Upper lobe of right lung (tissue), 1 donor: Measurements from ENCODE around the gene SNRNP25. TPM values are rescaled to one million over a fixed set of nuclear protein-coding genes. Genes with fewer than 3 reads are reported as not detected.
"Not testable (repeated sequence)": the region's sequence is repeated elsewhere in the genome, so short reads cannot be mapped to it uniquely, and the experiment has no call there.

Source experiments
- ATAC-seq: fragments of 200-7000 bp; cut with Tn5 transposase; one replicate; pipeline ENCODE4 v1.9.1; 2020; ENCODE audit warnings: mild to moderate bottlenecking, moderate library complexity
- DNase-seq: peaks from one replicate; pipeline ENCODE4 v3.0.0-alpha.2; 2020
- H3K27ac ChIP-seq: fragments of 200-600 bp; one replicate; pipeline ENCODE4 v1.8.0; 2022
- H3K27me3 ChIP-seq: fragments of 200-600 bp; one replicate; pipeline ENCODE4 v1.8.0; 2022; ENCODE audit warnings: mild to moderate bottlenecking
- H3K36me3 ChIP-seq: fragments of 200-600 bp; one replicate; pipeline ENCODE4 v1.8.0; 2022
- H3K4me1 ChIP-seq: fragments of 200-600 bp; one replicate; pipeline ENCODE4 v1.8.0; 2022
- H3K4me3 ChIP-seq: fragments of 200-600 bp; one replicate; pipeline ENCODE4 v1.8.0; 2022; ENCODE audit warnings: mild to moderate bottlenecking
- H3K9me3 ChIP-seq: fragments of 200-600 bp; one replicate; pipeline ENCODE4 v1.8.0; 2022
- intact Hi-C: fragments of 100-400 bp; cut with DNase I; formaldehyde crosslinking; loops from one replicate; pipeline ENCODE4 v1.11.0; 2022
- total RNA-seq: library from RNA; stranded (reverse); fragmentation: NEBNext Ultra II Directional; extraction: Animal tissue kit (Norgen Biotek cat#: 25700); gene quantifications from one replicate; pipeline ENCODE4 v1.2.1, GENCODE V29; 2021
- TF ChIP-seq, protein P1 (sequence below): fragments of 200-600 bp; IDR thresholded peaks from one replicate; pipeline ENCODE4 v1.8.0; 2022; ENCODE audit warnings: antibody characterized with exemption
- donor health status: DM: no; HTN: yes; CAD: no; lungs with severe emphysema.

SNRNP25 gene
- total RNA-seq, 1 donor from 2014 or later: 11.6 TPM

DNA sequence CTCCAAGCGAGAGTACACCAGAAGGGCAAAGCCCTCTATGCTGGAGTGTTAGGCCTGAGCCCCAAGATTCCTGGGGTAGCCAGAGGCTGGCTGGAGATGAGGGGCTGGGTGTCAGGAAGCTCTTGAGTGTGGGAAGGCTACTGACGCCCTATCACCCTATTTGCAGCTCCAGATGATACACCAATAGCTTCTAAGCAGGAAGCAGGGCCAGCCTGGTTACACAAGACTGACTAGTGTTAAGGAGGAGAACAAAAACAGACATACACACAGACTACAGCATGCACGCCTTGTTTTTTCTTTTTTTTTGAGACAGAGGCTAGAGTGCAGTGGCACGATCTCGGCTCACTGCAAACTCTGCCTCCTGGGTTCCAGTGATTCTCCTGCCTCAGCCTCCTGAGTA is 16.1 kb upstream of the SNRNP25 start:
- Histone ChIP-seq H3K4me1 (peaks cover 14% of the 10 kb centered on the region), H3K27me3 (no peaks in the 10 kb centered on the region), H3K4me3 (no peak overlapping the region), H3K27ac (no peak overlapping the region), H3K36me3 (no peaks in the 10 kb centered on the region), H3K9me3 (no peaks in the 10 kb centered on the region)
- DNase-seq (no peak), ATAC-seq (peak; percentile 67)
- TF ChIP-seq, protein P1, sequence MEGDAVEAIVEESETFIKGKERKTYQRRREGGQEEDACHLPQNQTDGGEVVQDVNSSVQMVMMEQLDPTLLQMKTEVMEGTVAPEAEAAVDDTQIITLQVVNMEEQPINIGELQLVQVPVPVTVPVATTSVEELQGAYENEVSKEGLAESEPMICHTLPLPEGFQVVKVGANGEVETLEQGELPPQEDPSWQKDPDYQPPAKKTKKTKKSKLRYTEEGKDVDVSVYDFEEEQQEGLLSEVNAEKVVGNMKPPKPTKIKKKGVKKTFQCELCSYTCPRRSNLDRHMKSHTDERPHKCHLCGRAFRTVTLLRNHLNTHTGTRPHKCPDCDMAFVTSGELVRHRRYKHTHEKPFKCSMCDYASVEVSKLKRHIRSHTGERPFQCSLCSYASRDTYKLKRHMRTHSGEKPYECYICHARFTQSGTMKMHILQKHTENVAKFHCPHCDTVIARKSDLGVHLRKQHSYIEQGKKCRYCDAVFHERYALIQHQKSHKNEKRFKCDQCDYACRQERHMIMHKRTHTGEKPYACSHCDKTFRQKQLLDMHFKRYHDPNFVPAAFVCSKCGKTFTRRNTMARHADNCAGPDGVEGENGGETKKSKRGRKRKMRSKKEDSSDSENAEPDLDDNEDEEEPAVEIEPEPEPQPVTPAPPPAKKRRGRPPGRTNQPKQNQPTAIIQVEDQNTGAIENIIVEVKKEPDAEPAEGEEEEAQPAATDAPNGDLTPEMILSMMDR: no peak
- intact Hi-C loops: no loop called here

- H3K9me3 ChIP-seq, H3K27ac ChIP-seq, H3K4me3 ChIP-seq, ATAC-seq, DNase-seq, H3K36me3 ChIP-seq, intact Hi-C loops, H3K27me3 ChIP-seq: not testable (repeated sequence)
- peaks cover 14% of the 10 kb centered on the region for H3K4me1 ChIP-seq
Observed at GRCh38 chr16:38206-38605, 15.4 kb upstream of the SNRNP25 start.

- peak; percentile 71 for ATAC-seq
- Histone ChIP-seq H3K4me1 (peaks cover 14% of the 10 kb centered on the region), H3K9me3 (no peaks in the 10 kb centered on the region), H3K36me3 (no peaks in the 10 kb centered on the region), H3K27ac (no peak overlapping the region), H3K27me3 (no peaks in the 10 kb centered on the region), H3K4me3 (no peak overlapping the region)
- intact Hi-C loops: no loop called here
- TF ChIP-seq, protein P1: no peak
- DNase-seq: no peak
Observed at GRCh38 chr16:38941-39892, 14.4 kb upstream of the SNRNP25 start.

GRCh38 chr16:41439-42068 is 12.1 kb upstream of the SNRNP25 start:
- DNase-seq (no peak), ATAC-seq (no peak)
- H3K27ac ChIP-seq: no peak overlapping the region
- peaks cover 15% of the 10 kb centered on the region for H3K36me3 ChIP-seq
- H3K4me3 ChIP-seq: no peak overlapping the region
- H3K27me3 ChIP-seq: no peaks in the 10 kb centered on the region
- H3K9me3 ChIP-seq: no peaks in the 10 kb centered on the region
- TF ChIP-seq, protein P1: no peak
- intact Hi-C loops: no loop called here
- H3K4me1 ChIP-seq: peaks cover 10% of the 10 kb centered on the region

DNA sequence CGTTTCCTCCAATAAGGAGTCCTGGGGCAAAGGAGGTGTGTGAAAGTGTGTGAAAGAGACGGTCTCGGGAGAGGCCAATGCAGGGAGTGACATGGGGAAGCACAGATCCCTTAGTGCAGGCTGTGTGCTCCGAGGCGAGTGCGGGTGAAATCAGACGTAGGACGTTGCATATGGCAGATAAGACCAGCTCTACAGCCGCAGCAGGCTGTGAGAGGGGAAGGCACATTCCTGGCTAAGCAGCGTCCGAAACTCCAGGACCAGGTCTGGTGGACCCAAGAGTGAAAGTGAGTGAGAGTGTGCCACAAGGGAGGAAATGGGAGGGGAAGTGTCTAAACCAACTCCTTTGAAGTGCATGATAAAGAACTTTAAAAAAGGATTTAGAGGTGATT is 11.6 kb upstream of the SNRNP25 start:
- Histone ChIP-seq H3K4me3 (no peak overlapping the region), H3K27ac (no peak overlapping the region), H3K4me1 (peaks cover 10% of the 10 kb centered on the region), H3K36me3 (peaks cover 20% of the 10 kb centered on the region), H3K27me3 (no peaks in the 10 kb centered on the region), H3K9me3 (no peaks in the 10 kb centered on the region)
- intact Hi-C loops: no loop called here
- ATAC-seq (no peak), DNase-seq (no peak)
- TF ChIP-seq, protein P1: no peak

DNA sequence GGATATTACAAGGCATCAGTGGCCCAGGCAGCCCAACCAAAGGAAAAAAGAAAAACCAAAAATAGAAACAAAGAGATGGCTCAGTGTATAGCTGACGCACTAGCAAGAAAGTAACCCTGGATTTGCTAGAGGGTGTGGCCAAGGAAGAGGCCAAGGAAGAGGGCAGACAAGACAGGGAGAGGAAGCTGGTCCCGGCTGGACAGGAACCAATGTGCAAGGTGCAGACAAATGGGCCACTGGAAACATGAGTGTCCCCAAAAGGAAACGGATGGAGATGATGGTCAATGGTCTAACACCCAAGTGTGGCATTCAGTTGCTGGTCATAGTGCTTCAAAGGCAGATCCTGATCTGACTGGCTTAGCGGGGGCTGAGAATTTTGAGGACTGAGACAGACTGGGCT is 10.9 kb upstream of the SNRNP25 start:
- TF ChIP-seq, protein P1: no peak
- Histone ChIP-seq H3K9me3 (no peaks in the 10 kb centered on the region), H3K4me3 (no peak overlapping the region), H3K27ac (no peak overlapping the region), H3K4me1 (peaks cover 10% of the 10 kb centered on the region), H3K36me3 (peaks cover 24% of the 10 kb centered on the region), H3K27me3 (no peaks in the 10 kb centered on the region)
- DNase-seq (no peak), ATAC-seq (no peak)
- intact Hi-C loops: no loop called here
